Midbrain (tissue), 1 donor: Measurements from ENCODE around the gene CYREN.
A peak's percentile ranks its signal among the peaks of the same experiment; 100 is the strongest.
"Not testable (repeated sequence)": the region's sequence is repeated elsewhere in the genome, so short reads cannot be mapped to it uniquely, and the experiment has no call there.

Experiments
- DNase-seq: peaks from one replicate; lab custom pipeline; 2025; lab: John Stamatoyannopoulos, UW

Gene CYREN

DNA sequence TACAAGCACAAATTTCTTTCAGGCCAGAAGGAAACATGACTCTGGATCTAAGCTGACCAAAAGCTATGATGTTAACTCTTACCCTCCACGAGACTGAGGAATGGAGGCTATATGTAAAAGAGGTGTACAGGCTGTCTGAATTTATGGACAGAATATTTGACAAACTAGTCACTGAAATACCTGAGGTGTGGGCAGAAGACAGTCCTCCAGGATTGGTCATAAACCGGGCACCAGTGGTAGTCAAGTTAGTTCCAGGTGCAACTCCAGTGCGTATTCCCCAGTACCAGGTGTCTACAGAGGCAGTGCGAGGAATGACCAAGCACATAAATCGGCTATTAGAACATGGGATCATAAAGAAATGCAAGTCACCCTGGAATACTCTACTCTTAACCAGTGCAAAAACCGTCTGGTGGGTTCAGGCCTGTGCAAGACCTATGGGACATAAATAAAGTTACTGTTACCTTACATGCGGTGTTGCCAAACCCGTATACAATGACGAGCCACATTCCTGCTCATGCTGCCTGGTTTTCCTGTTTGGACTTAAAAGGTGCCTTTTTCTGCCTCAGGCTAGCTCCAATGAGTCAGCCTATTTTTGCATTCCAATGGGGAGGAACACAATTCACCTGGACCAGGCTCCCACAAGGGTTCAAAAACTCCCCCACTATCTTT lies 6.7 kb upstream of the CYREN start:
- no peak for DNase-seq

DNA sequence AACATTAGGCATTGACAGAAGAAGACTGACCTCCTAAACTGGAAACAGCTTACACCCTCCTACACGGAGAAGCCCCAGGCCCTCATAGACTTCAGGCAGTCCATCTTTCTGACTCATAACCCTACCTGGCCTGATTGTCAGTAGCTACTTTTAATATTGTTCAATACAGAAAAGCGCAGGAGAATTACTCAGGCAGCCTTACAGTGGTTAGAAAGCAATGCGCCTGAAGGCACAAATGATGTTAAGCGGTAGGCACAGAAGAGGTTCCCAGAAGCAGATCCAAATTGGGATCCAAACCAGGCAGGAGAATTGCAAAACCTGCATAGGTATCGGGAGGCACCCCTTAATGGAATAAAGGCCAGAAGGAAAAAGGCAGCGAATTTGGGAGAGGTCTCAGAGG lies 5.4 kb upstream of the CYREN start:
- no peak for DNase-seq

DNA sequence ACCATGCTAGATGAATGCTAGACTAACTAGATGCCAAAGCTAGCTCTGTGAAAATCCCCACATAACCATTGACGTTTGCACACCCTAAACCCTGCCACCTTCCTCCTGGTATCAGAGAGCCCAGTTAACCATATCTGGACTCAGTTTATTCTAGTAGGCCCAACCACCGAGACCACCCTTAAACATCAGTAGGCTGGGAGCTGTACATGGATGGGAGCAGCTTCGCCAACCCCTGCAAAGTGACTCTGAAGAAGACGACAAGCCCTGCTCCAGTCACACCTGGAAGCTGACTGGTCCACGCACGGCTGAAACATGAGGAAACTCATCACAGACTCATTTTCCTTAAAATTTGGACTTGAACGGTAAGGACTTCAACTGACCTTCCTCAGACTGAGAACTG lies 4.4 kb upstream of the CYREN start:
- no peak for DNase-seq

DNA sequence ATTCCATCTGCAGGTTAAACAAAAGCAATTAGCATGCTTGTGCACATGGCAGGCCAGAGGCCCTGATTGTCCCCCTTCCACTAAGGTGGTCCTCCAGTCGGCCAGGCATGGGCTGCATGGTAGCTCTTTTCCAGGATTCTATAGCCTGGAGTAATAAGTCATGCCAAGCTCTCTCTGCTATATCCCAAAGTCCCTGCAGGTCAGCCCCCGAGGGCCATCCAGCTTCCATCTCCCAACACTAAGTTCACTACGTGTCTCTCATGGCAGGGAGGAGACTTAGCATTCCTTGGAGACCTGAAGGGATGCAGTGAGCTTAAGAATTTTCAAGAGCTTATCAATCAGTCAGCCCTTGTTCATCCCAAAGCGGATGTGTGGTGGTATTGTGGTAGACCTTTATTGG lies 3.4 kb upstream of the CYREN start:
- not testable (repeated sequence) for DNase-seq

DNA sequence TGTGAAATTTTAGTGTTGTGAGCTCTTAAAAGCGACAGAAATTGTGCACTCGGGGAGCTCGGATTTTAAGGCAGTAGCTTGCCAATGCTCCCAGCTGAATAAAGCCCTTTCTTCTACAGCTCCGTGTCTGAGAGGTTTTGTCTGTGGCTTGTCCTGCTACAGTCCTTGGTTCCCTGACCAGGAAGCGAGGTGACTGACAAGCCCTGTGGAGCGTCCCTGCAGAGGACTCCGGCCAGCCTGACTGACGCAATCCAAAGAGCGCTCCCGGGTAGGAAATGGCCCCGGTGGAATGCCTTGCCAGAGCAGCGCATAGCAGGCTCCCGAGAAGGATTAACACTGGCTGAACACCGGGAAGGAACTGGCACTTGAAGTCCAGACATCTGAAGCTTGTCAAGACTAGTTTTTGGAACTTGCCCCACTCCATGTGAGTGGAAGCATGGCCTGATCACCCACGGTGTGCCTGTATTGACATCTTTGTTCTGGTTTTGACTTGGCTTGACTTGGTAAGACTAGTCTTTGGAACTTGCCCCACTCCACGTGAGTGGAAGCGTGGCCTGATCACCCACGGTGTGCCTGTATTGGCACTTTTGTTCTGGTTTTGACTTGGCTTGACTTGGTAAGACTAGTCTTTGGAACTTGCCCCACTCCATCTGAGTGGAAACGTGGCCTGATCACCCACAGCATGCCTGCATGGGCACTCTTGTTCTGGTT lies 1.2 kb upstream of the CYREN start:
- peak; percentile 78 for DNase-seq

DNA sequence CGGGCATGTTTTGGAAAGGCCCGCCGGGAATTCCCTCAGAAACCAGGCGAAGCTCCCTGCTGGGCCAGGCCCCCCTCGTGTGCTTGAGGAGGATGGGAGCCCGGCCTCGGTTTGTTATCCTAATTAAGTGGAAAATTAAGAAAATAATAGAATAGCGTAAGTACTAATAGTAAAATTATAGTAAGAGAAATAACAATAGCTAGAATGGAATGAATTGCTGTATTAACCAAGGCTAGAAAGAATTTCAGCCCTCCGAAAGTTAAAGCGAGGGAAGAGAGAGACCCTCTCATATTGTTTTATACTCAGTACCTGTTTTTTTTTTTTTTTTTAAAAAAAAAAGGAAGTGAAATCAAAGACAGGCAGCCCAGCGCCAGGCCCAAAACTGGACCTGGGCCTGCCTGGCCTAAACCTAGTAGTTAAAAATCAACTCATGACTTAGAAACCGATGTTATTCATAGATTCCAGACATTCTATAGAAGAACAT lies 533 bp upstream of the CYREN start:
- not testable (repeated sequence) for DNase-seq

DNA sequence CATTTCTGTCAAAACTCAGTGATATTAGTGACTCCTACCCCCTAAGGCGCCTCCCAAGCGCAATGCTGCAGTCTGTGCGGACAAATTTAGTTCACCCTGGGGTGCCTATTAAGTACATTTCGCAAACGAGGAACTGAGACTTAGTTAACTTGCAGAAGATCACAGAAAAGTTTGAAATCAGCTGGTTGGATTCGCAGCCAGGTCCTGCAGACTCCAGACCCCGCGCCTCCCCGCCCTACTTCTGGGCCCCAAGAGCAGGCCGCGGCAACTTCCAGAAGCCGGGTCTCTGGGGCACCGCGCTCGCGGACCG lies 588 bp downstream of the CYREN start:
- DNase-seq = no peak

DNA sequence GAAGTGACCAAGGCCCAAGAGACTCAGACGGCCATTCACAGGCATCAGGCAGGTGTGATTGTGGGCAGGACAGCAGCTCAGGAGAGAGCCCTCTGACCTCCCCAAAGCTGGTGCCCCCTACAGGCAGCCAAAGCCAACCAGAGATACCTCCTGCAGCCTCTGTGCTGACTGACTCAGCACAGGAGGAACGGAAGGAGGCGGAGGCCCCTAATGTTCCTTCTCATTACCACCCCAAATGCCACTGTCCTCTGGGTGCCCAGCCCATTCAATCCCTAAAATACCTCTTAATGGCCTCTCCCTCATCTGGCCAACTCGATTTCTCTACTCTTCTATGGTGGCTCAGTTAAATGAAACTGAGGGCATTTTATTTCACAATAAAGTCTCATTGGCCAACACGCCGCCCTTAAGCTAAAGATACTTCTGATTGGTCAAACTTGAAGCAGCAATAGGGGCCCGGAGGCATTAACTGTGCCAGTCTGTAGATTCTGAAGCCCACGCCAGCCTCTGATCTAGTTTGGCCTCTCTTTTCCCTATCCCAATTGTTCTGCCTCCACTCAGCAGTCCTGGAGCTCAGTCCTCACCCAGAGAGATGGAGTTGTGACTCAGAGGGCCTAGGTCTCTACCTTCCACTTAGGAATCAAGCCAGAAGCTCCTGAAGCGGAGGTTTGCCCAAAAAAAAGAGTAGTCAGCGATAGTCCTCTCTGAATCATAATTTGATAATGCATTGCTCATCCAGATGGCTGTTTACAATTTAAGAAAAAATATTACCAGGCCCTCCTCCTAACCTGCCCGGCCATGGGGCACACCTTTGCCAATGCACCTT lies 1.2 kb downstream of the CYREN start:
- no peak for DNase-seq

DNA sequence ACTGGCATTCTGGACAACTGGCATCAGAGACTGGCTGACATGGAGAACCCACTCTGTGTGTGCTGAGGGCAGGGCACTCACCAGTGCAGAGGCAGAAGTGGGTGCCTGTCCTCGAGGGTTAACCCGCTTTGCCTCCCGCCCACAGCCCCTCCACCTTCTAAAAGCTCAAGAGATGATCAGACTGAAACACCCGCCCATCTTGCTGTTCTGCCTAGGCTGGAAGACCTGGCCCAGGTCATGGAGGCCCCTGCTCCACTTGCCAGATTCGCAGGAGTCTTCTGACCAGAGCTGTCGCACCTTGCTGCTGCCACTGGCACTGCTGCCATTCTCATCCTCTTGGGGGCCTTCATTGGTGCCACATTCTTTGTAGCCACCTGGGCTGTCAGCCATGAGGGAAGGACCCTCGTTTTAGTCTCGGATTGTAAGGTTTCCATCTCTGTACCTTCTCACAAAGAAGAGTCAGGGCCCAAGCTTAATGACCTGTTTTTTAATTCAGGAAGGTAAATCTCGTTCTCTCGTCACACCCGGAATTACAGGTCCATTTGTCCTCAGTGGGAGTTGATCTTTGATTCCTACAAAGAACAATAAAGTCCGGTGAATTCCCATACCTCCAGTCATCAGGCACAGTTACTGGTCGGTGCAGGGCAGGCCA lies 1.9 kb downstream of the CYREN start:
- DNase-seq = no peak

DNA sequence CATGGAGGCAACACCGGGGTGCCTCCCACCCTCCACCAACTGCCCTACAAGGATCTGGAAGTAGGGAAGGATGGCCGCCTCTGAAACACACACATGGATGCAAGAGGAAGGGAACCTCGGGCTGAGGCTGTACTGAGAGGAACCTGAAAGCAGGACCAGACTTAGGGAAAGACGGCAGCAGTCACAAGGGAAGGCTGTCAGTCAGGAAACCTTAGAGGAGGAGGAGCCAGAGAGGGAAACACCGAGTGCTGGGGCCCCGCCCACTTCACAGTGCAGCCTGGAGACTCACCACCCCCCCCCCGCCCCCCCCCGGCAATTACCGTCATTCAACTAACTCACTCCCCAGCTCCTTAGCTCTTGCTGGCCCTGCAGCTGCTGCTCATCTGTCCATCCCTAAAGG lies 2.5 kb downstream of the CYREN start:
- no peak for DNase-seq

DNA sequence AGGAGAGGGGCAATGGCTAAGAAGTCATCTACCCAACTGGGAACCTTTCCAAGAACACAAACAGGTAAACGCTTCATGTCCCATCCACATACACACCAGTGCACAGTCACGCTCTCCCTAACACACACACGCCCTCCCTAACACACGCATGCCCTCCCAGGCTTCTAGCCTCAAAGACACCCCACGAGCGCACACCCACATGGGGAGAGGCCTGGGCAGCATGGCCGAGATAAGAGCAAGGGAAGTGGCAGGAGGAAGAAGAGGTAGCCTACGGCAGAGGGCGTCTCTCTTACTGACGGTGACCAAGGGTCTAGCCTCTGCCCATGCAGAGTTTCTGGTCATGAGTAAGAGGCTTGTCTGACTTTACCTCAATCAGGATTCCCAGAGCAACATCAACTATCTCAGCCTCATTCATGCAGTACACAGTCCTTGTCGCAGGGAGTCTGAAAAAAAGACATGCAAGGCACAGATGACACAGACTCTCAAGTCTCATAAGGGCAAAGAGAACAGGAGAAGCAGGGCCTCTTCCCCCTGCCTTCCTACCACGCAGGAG lies 3.1 kb downstream of the CYREN start:
- no peak for DNase-seq

DNA sequence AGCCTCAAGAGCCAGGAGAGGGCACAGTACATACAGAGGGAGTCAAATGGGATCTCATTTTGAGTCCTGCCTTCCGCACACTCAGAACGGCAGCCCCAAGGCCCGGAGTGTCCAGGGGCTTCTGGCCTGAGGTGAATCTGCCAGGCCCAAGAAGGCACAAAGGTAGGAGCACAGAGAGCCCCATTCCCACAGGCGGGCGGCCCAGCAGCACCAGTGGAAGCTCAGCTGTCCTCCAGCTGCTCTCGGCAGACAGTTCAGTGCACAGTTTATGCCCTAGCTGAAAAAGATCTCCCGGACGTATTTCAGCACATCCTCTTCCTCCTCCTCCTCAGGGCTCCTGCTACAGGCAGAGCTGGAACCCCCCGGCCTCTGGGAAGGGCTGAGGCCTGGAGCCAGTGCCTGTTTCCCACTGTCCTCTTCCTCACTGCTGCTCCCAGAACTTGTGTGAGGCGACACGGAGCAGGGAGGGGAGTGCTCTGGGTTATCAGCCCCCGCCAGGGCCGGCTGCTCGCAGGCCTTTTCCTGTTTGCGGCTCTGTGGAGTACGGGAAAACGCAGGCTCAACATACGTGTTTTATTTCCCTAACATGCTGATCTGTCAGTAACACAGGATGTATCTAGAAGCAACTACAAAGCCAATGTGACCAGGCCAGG lies 4.0 kb downstream of the CYREN start:
- DNase-seq = no peak

DNA sequence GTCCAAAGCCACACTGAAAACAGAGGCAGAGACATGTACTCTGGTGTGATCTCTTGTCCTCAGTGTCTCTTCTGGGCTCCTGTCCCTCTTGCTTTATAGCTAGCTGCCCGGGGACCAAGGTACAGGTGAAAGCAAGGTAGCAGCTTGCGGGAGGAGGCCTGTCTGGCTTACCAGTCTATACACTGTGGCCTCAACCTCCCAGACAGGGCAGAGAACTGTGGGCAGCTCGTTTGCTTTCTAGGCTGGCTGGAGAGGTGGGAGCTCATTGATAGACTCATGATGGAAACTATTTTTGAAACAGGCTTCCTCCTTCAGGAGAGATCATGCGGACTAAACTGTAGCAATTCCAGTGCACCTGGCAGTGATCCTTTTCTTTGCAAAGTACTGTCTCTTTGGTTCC lies 4.6 kb downstream of the CYREN start:
- no peak for DNase-seq

DNA sequence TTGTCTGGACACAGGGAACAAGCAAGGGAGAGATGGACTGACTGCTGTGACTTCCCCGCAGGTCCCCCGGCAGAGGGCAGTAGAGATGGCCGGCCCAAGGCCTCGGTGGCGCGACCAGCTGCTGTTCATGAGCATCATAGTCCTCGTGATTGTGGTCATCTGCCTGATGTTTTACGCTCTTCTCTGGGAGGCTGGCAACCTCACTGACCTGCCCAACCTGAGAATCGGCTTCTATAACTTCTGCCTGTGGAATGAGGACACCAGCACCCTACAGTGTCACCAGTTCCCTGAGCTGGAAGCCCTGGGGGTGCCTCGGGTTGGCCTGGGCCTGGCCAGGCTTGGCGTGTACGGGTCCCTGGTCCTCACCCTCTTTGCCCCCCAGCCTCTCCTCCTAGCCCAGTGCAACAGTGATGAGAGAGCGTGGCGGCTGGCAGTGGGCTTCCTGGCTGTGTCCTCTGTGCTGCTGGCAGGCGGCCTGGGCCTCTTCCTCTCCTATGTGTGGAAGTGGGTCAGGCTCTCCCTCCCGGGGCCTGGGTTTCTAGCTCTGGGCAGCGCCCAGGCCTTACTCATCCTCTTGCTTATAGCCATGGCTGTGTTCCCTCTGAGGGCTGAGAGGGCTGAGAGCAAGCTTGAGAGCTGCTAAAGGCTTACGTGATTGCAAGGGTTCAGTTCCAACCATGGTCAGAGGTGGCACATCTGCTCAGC lies 6.0 kb downstream of the CYREN start:
- DNase-seq = no peak

DNA sequence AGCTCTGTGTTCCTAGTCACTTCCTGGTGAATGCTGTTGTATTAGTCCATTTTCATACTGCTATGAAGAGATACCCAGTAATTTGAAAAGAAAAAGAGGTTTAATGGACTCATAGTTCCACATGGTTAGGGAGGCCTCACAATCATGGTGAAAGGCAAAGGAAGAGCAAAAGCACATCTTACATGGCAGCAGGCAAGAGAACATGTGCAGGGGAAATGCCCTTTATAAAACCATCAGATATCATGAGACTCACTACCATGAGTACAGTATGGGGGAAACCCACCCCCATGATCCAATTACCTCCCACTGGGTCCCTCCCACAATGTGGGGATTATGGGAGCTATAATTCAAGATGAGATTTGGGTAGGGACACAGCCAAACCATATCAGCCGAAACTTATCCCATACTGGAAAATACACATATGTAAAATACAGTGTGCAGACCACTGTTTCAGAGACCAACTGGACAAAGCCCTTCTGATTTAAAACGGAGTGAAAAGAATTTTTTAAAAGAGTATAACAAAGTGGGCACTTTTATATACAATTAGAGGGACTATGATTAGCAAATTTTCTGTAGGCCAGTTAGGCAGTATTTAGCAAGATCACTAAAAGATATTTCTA lies 8.0 kb downstream of the CYREN start:
- DNase-seq = no peak

DNA sequence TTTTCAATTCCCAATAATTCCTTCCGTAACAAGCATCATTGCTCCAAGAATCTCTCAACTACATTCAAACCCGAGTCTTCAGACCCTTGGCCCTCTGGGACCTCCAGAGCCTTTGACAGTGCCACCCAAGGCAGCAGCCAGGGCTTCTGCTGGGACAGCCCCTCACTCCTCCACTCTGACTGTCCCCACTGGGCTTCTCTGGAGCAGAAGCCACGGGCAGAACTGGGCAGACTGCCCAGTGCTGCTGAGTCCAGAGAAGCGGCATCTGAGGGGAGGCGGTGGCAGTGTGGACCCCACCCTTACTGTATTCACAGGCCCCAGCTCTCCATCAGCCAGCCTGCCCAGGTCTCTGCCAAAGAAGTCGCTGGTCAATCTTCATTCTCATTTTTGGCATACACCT lies 8.8 kb downstream of the CYREN start:
- DNase-seq = no peak

DNA sequence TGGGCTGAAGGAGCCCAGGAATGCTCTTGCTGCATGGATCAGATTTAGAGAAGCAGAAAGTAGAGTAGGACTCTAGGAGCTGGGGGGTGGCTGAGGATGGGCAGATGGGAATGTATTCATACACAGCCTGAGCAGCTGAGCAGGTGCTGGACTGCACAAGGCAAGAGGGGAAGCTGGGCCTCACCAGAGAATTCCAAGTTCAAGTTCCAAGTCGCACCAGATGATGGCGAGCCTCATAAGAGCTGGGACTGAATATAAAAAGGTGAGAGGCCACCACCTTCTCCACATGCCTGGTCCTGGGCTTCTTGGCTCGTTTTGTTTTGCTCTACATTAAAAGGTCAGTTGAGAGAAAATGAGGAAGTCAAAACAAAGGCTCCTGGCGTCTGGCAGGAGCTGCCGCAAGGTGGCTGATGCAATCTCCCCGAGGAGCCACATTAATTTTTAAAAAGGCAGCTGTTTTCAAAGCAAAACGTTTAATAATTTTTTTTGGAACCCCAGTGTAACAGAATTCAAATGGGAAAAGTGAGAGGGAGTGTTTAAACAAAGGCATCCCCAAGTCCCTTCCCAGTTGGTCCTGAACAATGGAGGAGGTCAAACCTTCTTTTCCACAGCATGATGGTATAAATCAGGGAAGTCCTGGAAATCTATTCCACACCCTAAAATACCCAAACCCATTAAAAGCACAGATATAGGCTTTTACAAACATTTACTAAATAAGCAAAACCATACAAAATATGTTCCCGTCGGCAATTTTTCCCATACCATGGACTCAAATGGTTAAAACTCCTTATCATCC lies 9.5 kb downstream of the CYREN start:
- DNase-seq = no peak

DNA sequence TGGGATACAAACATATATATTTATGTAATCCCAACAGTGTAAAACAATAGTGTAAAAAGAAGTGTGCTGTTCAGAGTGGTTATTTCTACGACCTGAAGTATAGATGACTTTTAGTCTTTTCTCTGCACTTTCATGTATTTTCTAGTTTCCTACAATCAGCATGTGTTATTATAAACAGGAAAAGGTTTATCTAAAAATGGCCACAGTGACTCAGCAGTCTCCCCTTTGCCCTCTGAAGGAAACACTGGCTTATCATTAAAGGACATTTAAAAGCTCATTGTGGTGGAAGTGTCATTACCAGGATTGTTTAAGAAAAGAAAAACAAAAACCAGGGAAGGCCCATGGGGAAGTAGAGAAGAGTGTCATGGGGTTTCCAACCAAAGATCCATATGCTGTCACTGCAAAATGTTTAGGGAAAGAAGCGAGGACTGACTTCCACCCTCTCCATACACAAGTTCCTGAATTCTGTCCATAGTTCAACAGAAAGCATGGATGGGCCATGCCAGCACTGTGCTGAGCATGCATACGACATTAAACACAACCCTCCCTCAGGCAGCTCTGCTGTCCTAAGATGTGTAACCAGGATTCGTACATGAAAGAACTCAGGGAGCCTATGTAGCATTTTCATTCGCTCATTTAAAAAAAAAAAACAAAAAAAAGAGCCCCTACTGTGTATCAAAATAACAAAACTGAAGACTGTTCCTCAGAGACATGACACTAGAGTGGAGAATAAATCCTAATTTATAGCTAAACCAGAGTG lies 10.2 kb downstream of the CYREN start:
- DNase-seq = no peak
